HG02798 (cell line): ENCODE data around the gene RPGRIP1L.
"Not testable (repeated sequence)": the region's sequence is repeated elsewhere in the genome, so short reads cannot be mapped to it uniquely, and the experiment has no call there.

ENCODE experiments used
- ATAC-seq: cut with Tn5 transposase; IDR thresholded peaks from one replicate; pipeline ENCODE4 v1.9.1; 2021; ENCODE audit warnings: mild to moderate bottlenecking; ENCODE audit not compliant: unreplicated experiment, poor library complexity

Gene RPGRIP1L

GRCh38 chr16:53713403-53714204 is 9.9 kb upstream of the RPGRIP1L start:
- no peak for ATAC-seq

GRCh38 chr16:53712065-53712464 is 8.4 kb upstream of the RPGRIP1L start:
- no peak for ATAC-seq

GRCh38 chr16:53711390-53711789 is 7.7 kb upstream of the RPGRIP1L start:
- no peak for ATAC-seq

GRCh38 chr16:53708490-53708889 is 4.8 kb upstream of the RPGRIP1L start:
- ATAC-seq, result no peak

GRCh38 chr16:53707671-53708070 is 4.0 kb upstream of the RPGRIP1L start:
- no peak for ATAC-seq

GRCh38 chr16:53704445-53704813 is 770 bp upstream of the RPGRIP1L start:
- no peak for ATAC-seq

GRCh38 chr16:53698271-53698670 is 5.4 kb downstream of the RPGRIP1L start:
- not testable (repeated sequence) for ATAC-seq

- no peak for ATAC-seq
These were observed 8.6 kb downstream of the RPGRIP1L start for GRCh38 chr16:53695070-53695469.

GRCh38 chr16:53693320-53693719 is 10.3 kb downstream of the RPGRIP1L start:
- ATAC-seq, result no peak

- ATAC-seq, result no peak
These were observed 11.5 kb downstream of the RPGRIP1L start for GRCh38 chr16:53692146-53692545.

GRCh38 chr16:53690771-53691170 is 12.9 kb downstream of the RPGRIP1L start:
- no peak for ATAC-seq

GRCh38 chr16:53689636-53690035 is 14.0 kb downstream of the RPGRIP1L start:
- no peak for ATAC-seq

- ATAC-seq, result no peak
These were observed 16.9 kb downstream of the RPGRIP1L start for GRCh38 chr16:53686710-53687109.

- ATAC-seq, result not testable (repeated sequence)
These were observed 18.3 kb downstream of the RPGRIP1L start for GRCh38 chr16:53685334-53685733.

GRCh38 chr16:53681354-53681753 is 22.3 kb downstream of the RPGRIP1L start:
- ATAC-seq, result no peak

GRCh38 chr16:53680756-53681155 is 22.9 kb downstream of the RPGRIP1L start:
- no peak for ATAC-seq

GRCh38 chr16:53678756-53679343 is 24.8 kb downstream of the RPGRIP1L start:
- ATAC-seq, result no peak

GRCh38 chr16:53678155-53678554 is 25.5 kb downstream of the RPGRIP1L start:
- no peak for ATAC-seq

GRCh38 chr16:53673189-53673588 is 30.5 kb downstream of the RPGRIP1L start:
- ATAC-seq, result no peak

- ATAC-seq, result no peak
These were observed 31.2 kb downstream of the RPGRIP1L start for GRCh38 chr16:53672461-53672860.

- no peak for ATAC-seq
These were observed 34.8 kb downstream of the RPGRIP1L start for GRCh38 chr16:53668869-53669268.
